ENCODE measurements around the gene LGALS7. TPM values are rescaled to one million over a fixed set of nuclear protein-coding genes. Genes with fewer than 3 reads are reported as not detected.
A peak's percentile ranks its signal among the peaks of the same experiment; 100 is the strongest.

The LGALS7 gene
- total and polyA plus RNA-seq, 2 of the 13 experiments (the other 11 are each of a cell fraction or from before 2014, with no cell fraction given), result 0.73 TPM; not detected in 1

- in situ Hi-C loops (cut with HindIII; ENCODE audit: extremely low pct_ligation_motif_present, low pct_unique_long_range_greater_than_20kb) (loop anchor here (25.0 kb wide), 1 partner anchor 182 kb away; the partner anchor contains the start of gene CCER2), intact Hi-C loops (cut with micrococcal nuclease; ENCODE audit: unreplicated experiment) (loop anchor here (5.0 kb wide), 2 partner anchors 102 to 202 kb away; partner anchors contain the start of genes ECH1, MRPS12 and SARS2)
- no peak overlapping the region for H3K4me3 ChIP-seq (replicated peaks in 1 of 3; ENCODE audit: insufficient read depth in 1 of 3, low read depth in 2 of 3, low read length in 3 of 3)
- H3K9ac ChIP-seq (ENCODE audit: insufficient read depth, low read depth, low read length), result no peak overlapping the region
- H3K79me2 ChIP-seq (ENCODE audit: insufficient read depth, low read length), result no peaks in the 10 kb centered on the region
- ATAC-seq, result peak; percentile 72
- peak; percentile 57 for DNase-seq (ENCODE audit: low spot score)
- ChIA-PET POLR2A (no interaction called here), CTCF (ENCODE audit: low intra/inter-chr PET ratio, low total read pairs) (interaction anchor here (0.8 to 1.2 kb wide), 3 partner anchors 76 to 189 kb away, joined by 3 to 5 read pairs (median 3); no protein-coding TSS in a partner anchor)
- WGBS (ENCODE audit: low lambda C conversion rate), result 90% methylated on average over 14 of the region's 17 CpGs
- peaks cover 21 to 44% of the 10 kb centered on the region in 2 experiments for H3K36me3 ChIP-seq (replicated peaks in 1 of 2; ENCODE audit: control insufficient read depth in 1 of 2, insufficient read depth in 2 of 2, low read length in 2 of 2)
- no peak overlapping the region for H3K4me2 ChIP-seq (ENCODE audit: low read depth, low read length)
- H3K27ac ChIP-seq (ENCODE audit: extremely low read length, insufficient read depth, low read length), result no peak overlapping the region
- no peaks in the 10 kb centered on the region for H4K20me1 ChIP-seq (ENCODE audit: insufficient read depth, low read length)
- H2AFZ ChIP-seq (ENCODE audit: low read length), result no peak overlapping the region
- H3K27me3 ChIP-seq (ENCODE audit: control insufficient read depth in 1 of 2, insufficient read depth in 2 of 2, low read length in 2 of 2), result no peaks in the 10 kb centered on the region
- H3K9me3 ChIP-seq (ENCODE audit: low read length), result no peaks in the 10 kb centered on the region
- peaks cover 16% of the 10 kb centered on the region for H3K4me1 ChIP-seq (ENCODE audit: insufficient read depth, low read length)
- TSS peak; percentile 76 for BruUV-seq (replicated peaks)
- peak; percentile 72 for FAIRE-seq
- TF ChIP-seq ZNF563 (CRISPR knock-in tag; IDR thresholded peaks at IDR 0.05) (no peak), GLMP (CRISPR knock-in tag; IDR thresholded peaks at IDR 0.05; ENCODE audit: borderline replicate concordance) (no peak), ARID4A (CRISPR knock-in tag; IDR thresholded peaks at IDR 0.05; ENCODE audit: borderline replicate concordance) (peak; percentile 48; the same call in 1 of the 2 replicates), HMGXB3 (CRISPR knock-in tag; IDR thresholded peaks at IDR 0.05; ENCODE audit: borderline replicate concordance) (no peak), ZNF615 (CRISPR knock-in tag; IDR thresholded peaks at IDR 0.05; ENCODE audit: borderline replicate concordance) (no peak), ZBTB38 (CRISPR knock-in tag; IDR thresholded peaks at IDR 0.05) (peak; percentile 36; the same call in 1 of the 2 replicates), ZSCAN12 (CRISPR knock-in tag; IDR thresholded peaks at IDR 0.05) (no peak), GLI4 (CRISPR knock-in tag; IDR thresholded peaks at IDR 0.05; ENCODE audit: borderline replicate concordance) (no peak), ZFX (CRISPR knock-in tag; IDR thresholded peaks at IDR 0.05; ENCODE audit: low read depth) (peak; percentile 61; the same call in 1 of the 2 replicates), DDIT3 (CRISPR knock-in tag; IDR thresholded peaks at IDR 0.05) (no peak), MAX (IDR thresholded peaks at IDR 0.05) (peak; percentile 42; the same call in 1 of the 2 replicates)
These were observed 43.5 kb downstream of the LGALS7 start for GRCh38 chr19:38729653-38730469.

All from HepG2 (cell line).